ENCODE data around the gene FBXO24. TPM values are rescaled to one million over a fixed set of nuclear protein-coding genes. Genes with fewer than 3 reads are reported as not detected.

FBXO24 gene
- polyA plus RNA-seq, 12 donors = 0.59 to 2.1 (median 1.1) TPM; not detected in 2

DNA sequence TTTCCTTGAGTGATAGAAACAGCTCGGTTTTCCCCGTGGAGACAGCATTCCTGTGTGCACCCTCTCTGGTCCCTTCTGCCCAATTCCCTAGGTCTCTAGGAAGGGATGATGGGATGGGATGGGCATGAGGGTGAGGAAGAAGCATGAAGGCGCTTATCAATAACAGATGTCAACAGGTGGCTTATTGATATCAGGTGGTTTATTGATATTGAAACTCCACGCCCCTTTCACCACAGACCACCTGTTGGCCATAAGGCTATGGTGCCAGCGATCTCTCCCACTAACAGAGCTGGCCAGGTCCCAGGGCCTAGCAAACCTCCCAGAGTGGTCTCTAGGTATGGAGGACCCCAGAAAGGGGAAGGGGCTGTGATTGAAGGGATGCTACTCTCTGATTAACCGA lies 34.1 kb downstream of the FBXO24 start:
- DNase-seq = no peak

DNA sequence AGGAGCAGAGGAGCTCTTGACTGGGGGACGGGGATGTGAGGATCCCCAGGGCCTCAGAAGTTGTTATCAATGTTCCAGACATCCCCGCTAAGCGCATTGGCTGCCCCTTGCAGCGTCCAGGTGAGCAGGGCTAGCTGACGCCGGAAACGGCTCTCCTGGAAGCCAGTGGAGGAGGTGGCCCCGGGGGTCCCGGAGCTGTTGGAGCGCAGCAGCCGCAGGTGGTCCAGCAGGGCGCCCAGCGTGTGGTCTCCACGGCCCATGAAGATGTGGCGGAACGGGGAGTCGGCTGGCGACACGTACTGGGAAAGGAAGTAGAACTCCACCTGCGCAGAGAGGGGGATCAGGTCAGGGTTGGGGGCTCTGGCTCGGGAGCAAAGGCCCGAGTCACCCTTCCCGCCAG lies 34.7 kb downstream of the FBXO24 start:
- DNase-seq = no peak

DNA sequence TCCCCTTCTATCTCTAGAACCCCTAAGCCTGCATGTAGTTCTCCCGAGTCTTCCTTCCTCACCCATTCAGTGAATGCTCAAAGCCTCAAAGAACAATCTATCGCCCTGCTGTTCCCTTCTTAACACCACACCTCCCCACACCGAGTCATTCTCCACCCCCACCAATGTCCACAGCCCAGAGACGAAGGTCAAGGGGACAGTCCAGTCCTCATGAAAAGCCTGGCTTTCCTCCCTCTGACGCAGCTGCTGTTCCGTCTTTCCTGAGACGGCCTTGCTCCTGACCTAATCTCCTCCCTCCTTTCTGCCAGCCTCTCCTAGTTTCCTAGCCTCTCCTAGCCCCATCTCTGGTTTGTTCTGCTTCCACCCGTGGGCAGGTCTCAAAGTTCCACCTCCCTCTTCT lies 35.4 kb downstream of the FBXO24 start:
- no peak for DNase-seq

DNA sequence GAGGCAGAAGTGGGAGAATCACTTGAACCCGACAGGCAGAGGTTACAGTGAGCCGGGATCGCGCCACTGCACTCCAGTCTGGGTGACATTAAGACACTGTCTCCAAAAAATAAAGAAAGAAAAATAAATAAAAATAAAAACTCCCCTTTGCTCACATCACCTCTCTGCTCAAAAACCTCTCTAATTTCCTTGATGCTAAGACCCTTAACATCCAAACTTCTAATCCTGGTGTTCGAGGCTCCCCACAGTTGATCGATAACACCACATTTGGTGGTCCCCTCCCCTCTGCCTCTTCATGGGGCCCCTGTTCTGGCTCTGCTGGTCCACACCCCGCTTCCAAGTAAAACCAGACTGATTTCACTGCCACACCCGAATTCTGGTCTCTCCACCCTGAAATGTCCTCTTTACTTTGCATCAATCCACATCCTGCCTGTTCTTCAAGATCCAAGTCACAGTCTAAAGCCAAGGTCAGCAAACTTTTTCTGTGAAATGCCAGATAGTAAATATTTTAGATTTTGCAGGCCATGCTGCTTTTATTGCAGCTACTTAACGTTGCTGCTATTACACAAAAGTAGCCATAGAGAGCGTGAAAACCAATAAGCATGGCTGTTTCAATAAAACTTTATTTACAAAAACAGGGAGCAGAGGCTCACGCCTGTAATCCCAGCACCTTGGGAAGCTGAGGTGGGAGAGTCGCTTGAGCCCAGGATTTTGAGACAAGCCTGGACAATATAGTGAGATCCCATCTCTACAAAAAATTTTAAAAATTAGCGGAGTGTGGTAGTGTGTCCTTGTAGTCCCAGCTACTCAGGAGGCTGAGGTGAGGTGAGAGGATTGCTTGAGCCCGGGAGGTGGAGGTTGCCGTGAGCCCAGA lies 38.1 kb downstream of the FBXO24 start:
- no peak for DNase-seq

DNA sequence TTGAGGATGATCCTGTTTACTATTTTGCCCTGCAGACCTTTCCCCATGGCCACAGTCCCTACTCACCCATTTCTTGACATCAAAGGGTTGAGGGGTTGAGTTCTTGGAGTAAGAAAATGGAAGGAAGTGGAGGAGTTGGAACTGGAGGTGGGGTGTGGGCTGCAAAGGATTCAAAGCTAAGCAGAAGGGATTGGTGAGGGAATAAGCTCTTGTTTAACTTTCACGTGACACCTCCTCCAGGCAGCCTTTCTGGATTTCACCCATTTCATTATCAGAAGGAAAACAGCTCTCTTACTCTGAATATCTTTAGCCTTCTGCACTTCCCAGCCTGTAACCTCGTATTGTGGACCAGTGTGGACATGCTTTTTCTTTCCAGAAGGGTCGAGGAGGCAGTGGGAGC lies 39.9 kb downstream of the FBXO24 start:
- no peak for DNase-seq

DNA sequence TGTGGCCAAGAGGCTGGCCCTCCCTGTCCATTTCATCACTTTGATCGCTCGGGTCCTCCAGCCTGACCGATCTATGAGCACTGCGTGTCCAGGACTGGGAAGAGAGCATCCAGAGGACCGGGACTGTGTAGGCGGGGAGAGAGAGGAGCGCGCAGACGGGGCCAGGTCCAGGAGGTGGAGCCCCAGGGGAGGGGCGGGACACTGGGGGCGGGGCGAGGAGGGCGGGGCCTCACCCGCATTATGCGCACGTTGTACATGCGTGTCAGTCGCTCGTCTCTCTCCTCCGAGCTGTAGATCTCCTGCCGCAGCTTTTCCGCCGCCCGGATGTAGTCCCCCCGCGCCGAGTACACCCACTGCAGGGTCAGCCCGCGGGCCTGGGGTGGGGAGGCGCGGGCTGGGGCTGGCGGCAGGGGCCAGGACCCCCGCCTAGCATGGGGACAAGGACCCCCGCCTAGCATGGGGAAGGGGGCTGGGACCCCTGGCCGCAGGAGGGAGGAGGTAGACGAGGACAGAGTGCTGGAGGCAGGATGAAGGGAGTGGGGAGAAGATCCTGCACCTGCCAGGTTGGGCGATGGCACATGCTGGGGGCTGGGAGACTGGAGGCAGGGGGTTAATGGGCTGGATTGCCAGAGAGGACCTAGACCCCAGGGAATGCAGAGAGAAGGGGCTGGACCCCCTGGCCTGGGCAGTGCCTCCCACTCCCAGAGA lies 40.6 kb downstream of the FBXO24 start:
- peak; percentile 70 for DNase-seq

DNA sequence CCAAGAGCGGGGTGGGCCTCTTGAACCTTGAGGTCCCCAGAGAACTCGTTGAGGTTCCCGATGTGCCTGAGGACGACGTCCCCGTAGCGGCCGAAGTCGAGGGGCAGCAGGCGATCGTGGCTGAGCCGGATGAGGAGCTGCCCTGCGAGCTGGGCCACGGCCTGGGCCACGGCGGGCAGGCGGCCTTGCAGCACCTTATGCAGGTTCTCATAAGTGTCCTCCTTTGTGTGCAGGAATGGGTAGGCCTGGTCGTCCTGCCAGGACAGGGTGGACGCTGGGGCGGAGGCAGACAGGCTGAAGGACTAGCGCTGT lies 41.1 kb downstream of the FBXO24 start:
- DNase-seq = no peak

DNA sequence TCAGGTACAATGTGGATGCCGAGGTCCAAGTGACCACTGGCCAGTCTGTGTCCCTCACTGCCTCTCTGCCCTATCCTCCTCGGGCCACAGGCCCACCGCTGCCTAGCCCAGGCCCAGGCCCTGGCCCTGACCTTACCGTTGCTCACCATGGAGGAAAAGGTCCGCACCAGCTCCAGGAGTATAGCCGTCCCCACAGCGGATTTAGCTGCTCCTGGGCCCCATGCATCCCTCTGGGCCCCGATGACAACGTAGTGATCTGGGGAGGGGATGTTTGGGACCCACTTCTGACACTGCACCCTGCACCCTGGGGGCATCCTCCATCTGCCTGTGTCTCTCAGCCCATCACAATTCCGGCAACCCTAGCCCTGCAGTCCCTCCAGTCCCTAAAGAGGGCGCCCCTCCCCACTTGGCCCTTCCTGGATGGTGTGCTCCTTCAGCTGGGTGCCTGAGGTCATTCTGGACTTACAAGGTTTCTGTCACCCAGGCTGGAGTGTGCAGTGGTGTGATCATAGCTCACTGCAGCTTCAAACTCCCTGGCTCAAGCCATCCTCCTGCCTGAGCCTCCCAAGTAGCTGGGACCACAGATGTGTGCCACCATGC lies 43.1 kb downstream of the FBXO24 start:
- no peak for DNase-seq

DNA sequence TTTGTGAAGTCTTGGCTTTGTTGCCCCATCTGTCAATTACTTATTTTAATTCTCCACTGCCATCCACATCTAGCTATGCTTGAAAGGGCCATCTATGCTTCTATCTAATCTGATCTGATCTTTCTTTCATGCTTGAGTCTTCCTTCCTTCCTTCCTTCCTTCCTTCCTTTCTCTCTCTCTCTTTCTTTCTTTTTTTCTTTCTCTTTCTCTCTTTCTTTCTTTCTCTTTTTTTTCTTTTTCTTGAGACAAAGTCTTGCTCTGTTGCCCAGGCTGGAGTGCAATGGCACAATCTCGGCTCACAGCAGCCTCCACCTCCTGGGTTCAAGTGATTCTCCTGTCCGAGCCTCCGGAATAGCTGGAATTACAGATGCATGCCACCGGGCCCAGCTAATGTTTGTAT lies 43.9 kb downstream of the FBXO24 start:
- no peak for DNase-seq

DNA sequence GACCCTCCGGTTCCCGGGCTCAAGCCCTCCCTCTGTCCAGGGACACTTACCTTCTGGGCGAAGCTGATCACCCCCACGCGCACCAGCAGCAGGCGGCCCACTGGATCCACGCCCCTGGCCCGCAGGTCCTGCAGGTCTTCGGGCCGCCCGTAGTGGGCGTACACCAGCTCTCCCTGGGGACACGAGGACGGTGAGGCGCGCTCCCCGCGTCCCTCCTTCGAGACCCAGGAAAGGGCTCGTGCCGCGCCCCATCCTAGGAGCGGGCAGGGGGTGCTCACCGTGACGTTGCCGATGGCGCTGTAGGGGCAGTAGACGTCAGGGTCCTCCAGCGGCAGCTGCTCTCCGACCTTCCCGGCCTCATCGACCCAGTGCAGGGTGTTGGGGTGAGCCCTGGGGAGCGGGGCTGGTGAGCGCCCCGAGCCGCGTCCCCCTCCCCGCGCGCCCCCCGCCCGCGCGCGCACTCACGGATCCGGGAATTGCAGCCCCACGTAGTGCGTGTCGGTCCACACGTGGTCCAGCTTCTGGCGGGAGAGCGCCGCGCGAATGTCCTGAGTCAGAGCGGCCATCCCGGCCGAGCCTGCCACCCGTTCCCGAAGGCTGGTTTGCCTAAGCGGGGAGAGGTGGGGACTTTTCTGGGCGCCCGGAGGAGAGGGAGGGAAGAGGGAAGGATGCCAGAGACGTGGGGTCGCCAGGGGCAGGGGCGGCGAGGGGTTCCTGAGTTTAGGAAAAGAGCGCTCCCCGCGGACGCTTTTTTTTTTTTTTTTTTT lies 47.0 kb downstream of the FBXO24 start:
- DNase-seq = no peak

DNA sequence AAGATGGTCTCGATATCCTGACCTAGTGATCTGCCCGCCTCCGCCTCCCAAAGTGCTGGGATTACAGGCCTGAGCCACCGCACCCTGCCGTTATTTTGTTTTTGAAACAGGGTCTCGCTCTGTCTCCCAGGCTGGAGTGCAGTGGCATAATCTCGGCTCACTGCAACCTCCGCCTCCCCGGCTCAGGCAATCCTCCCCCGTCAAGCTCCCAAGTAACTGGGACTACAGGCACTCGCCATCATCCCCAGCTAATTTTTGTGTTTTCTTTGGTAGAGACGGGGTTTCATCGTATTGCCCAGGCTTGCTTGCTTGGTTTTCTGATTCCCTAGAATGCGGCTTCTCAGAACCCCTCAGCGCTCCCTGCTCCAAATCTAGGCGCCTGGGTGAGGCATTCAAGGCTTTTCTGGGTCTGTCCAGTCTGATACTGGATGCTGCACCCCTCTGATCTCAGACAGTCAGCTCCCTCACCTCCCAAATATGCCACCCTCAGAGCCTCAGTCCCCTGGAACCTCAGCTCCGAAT lies 53.9 kb downstream of the FBXO24 start:
- DNase-seq = no peak

DNA sequence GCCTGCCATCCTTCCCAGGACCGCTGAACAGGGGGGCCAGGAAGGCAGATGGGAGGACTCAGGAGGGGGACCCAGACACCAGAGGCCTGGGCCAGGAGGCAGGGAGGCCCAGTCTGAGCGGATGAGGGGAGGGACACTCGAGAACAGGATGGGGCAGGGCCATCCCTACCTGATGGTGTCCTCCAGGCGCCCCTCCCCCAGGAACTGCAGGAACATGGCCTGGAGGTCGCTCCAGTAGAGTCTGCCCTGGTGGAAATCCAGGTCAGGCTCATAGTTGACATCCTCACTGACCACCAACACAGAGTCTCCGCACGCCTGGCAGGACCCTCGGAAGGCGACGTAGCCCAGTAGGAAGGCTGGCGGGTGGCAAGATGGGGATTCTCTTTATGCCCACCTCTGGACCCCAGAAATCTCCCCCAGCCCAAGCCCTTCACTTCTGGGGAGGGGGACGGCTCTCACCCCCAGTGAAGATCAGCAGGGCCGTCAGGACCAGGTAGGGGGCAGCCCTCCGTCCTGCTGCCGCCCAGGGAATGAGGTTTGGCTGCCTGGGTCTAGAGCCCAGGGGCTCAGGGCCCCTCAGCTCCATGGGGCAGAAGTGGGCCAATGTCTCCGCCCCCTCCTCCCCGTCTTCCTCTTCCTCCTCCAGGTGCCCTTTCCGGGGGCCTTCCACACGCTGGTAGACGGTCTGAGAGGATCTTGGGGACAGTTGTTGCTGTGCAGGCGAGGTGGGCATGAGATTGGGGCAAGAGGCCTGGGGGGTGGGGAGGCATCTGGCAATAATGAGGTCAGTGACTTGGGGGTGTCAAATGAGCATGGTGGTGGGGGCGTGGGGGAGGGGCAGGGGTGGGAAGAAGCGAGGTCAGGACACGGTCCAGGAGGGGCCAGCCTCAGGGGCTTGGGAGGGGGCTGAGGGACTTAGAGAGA lies 54.7 kb downstream of the FBXO24 start:
- no peak for DNase-seq

DNA sequence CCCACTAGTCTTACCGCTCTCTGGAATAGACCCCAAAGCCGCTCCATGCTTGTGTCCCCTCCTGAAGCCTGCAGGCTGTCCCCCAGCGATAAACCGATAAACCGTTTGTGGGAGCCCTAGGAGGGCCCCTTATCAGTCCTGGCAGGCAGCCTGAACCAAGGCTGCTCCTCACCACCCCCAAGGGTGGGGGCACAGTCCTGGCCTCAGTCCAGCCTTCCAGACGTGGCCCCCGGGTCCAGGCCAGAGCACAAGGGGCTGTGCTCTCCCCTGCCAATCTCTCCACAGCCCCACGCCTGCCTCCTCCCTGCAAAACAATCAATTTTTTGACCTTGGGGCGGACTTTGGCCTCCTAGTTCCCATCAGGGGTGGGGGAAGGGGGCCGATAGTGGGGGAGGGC lies 55.3 kb downstream of the FBXO24 start, which contains the start of gene TFR2:
TFR2 (minus strand) TSS at position 90 of the 397 bp plus-strand sequence; CDS start at position 47, 43 bp downstream.
- DNase-seq = no peak

DNA sequence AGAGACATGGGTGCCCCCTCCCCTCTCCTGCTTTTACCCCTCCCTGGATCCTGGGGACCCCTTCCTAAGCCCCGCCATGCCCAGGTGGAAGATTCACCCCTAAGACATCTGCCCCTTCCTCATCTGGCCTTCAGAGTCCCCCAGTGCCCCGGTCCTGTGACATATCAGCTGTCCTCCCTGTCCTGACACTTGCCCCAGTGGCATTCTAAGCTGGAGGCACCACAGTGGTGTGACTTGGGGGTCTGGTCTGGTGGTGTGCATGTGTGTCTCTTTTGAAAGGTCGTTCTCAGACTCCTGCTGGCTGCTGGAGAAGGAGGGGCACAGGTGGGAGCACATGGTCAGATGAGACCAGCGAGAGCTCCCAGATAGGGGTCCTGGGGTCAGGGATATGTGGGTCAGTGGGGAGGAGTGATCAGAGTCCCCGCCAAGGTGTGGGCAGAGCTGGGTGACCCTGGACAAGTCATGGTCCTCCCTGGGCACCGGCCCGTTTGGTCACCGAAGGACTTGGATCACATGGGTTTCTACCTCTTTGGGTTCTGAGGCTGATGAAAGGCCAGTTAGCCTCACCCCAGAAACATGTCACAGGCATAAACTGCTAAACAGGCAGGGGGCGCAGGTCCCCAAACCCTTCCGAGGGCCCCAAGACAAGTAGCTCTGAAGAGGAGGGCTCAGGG lies 55.9 kb downstream of the FBXO24 start:
- DNase-seq = no peak

DNA sequence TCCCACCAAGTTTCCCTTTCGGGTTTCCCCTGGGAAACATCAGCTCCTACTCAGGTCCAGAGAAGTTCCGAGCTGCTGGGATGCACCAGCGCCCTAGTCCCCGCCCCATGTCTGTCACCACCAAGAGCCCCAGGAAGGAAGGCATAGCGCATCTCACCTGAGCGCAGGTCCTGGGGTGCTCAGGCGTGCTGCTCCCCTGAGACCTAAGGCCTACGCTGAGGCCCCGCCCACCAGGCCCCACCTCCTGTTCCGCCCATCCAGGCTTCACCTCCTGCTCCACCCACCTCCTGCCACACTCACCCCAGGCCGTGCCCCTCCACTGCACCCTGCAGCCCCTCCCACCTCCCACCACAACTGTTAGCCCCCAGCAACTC lies 56.4 kb downstream of the FBXO24 start:
- DNase-seq = no peak

DNA sequence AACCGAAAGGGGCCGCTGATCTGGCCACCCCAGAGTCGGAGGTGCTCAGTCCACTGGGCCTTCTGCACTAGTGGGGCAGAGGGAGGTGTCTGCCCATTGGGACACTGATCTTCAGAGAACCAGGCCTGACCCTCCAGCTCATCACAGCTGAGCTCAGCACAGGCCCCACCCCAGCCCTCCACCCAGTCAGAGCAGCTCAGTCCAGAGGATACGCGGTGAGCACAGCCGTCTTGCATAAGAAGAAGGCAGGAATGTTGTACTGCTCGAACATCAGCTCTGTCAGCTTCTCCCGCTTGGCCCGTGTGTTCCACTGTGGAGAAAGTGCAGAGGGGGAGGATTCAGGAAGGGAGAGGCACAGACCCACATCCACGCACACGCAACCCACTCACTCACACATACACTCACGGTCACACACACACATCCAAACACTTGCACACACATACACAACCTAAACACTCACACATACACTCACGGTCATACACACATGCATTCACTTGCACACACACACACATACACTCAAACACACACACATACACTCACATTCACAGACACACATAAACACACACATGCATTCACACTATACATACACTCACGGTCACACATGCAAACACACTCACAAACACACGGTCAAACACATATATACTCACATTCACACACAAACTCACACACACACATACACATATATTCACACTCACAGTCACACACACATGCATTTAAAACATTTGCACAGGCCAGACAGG lies 63.9 kb downstream of the FBXO24 start:
- DNase-seq = no peak
